Measurements from ENCODE around the gene RASSF3.

- TF ChIP-seq CTCF (conservative IDR thresholded peaks at IDR 0.05; ENCODE audit: low read length), result no peak
- TF ChIP-seq EZH2phosphoT487 (IDR thresholded peaks at IDR 0.05; ENCODE audit: borderline replicate concordance, low read depth, low read length), result no peak
These were observed 96.0 kb downstream of the RASSF3 start for GRCh38 chr12:64706306-64706705.

Measured in OCI-LY7 (cell line).